Fibroblast of skin of abdomen (primary cell): Measurements from ENCODE around the gene RBBP4.
"Not testable (repeated sequence)": the region's sequence is repeated elsewhere in the genome, so short reads cannot be mapped to it uniquely, and the experiment has no call there.

Source experiments
- DNase-seq: peaks from one replicate; pipeline ENCODE4 v3.0.0-alpha.2; 2013

Gene RBBP4

DNA sequence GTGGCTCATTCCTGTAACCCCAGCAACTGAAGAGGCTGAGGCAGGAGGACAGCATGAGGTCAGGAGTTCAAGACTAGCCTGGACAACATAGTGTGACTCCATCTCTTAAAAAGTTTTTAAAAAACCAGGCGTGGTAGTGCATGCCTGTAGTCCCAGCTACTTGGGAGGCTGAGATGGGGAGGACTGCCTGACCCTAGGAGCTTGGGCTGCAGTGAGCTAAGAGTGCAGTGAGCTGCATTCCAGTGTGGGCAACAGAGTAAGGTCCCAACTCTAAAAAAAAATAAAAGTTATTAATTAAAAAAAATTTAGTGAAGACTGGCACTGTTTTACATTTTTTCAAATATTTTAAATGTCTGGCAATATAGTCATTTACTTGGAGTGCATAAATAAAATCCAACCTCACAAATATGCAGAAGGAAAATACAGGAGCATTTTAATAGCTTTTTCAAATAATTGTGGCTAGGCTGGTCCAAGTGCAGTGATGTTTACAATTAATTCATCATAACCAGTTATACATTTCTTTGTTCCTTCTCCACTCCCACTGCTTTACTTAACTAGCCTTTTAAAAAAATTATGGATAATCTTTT, 11.4 kb upstream of the RBBP4 start:
- DNase-seq, result peak; percentile 75

DNA sequence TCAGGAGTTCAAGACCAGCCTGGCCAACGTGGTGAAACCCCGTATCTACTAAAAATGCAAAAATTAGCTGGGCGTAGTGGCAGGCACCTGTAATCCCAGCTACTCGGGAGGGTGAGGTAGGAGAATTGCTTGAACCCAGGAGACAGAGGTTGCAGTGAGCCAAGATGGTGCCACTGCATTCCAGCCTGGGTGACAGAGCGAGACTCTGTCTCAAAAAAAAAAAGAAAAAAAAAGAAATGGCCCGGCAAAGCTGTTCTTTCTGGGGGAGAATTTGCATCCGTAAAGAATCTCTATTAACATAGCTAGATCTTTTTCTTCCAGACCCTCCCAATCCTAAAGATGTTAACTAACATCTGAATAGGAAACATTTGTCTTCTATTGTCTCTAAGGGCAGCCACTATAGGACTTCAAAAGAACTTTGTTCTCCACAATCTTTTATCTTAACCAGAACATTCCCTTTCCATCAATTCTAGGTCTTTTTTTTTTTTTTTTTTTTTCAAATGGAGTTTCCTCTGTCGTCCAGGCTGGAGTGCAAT, 8.6 kb upstream of the RBBP4 start:
- DNase-seq, result not testable (repeated sequence)

DNA sequence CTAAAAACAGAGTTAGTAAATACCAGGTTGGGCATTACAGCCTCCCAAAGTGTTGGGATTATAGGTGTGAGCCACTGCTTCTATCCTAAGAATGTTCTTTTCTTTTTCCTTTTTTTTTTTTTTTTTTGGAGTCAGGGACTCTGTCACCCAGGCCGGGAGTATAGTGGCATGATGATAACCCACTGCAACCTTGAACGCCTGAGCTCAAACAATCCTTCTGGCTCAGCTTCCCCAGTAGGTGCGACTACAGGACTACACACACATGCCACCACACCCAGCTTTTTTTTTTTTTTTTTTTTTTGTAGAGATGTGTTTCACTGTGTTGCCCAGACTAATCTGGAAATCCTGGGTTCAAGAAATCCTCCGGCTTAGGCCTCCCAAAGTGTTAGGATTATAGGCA, 6.6 kb upstream of the RBBP4 start:
- DNase-seq, result no peak

DNA sequence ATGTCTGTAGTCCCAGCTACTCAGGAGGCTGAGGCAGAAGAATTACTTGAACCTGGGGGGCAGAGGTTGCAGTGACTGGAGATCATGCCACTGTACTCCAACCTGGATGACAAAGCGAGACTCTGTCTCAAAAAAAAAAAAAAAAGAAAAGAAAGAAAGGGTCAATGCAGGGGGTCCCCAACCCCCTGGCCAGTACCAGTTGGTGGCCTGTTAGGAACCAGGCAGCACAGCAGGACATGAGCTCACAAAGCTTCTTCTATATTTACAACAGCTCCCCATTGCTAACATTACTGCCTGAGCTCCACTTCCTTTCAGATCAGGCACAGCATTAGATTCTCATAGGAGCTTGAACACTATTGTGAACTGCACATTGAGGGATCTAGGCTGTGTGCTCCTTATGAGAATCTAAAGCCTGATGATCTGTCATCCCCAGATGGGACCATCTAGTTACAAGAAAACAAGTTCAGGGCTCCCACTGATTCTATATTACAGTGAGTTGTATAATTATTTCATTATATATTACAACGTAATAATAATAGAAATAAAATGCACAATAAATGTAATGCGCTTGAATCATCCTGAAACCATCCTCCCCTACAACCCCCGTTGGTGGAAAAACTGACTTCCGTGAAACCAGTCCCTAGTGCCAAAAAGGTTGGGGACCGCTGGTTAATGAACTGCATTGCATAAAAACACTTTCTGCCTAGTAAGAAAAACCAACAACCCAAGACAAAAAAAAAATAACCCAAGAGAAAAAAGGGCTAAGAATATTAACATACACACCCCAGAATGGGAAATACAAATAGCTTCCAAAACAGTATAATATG, 3.5 kb upstream of the RBBP4 start:
- DNase-seq, result no peak

DNA sequence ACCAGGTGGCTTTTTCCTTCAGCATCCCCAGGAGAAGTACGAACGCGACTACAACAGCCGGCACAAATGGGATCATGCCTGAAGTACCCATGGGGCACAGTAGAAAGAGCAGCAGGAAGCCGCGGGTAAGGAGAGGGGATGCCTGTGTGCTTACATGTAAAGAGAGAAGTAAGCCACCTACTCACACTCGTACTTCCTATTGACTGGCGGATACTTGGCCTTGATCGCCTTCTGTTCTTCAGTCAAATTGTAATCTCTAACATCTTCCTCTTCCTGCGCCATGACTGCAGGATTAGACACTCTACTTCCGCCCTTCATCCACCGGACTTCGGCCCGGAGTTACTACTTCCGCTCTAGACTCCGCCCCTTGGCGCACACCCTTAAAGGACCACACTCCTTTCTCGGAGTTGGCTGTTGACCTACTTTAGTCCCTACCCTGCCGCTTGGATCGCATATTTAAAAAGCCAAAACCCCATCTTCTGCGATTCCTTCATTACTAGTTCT, 708 bp upstream of the RBBP4 start, which contains the start of gene ZBTB8OS:
ZBTB8OS (minus strand) TSS at position 303 of the 504 bp plus-strand sequence; CDS start at position 282, 21 bp downstream.
- peak; percentile 93 for DNase-seq

DNA sequence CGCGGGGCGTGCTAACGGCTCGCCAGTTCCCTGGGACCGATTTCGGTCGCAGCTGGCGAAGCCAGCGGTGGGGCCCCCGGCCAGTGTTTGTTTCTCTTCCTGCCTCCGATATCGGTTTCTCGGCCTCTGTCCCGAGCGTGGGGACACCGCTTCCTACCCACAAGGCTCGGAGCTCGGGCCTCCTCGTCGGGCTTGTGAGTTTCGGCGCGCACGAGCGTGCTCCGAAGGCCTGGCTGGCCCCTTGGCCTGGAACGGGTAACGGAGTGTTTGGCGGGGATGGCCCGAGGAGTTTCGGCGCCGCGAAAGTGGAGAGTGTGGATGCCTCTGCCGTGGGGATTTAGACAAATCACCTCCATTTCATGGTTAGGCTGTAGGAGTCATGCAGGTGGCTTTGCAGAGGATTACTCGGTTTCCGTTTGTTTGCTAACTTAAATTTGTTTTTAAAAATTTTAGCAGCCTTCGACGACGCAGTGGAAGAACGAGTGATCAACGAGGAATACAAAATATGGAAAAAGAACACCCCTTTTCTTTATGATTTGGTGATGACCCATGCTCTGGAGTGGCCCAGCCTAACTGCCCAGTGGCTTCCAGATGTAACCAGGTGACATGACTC, 559 bp downstream of the RBBP4 start:
- no peak for DNase-seq

DNA sequence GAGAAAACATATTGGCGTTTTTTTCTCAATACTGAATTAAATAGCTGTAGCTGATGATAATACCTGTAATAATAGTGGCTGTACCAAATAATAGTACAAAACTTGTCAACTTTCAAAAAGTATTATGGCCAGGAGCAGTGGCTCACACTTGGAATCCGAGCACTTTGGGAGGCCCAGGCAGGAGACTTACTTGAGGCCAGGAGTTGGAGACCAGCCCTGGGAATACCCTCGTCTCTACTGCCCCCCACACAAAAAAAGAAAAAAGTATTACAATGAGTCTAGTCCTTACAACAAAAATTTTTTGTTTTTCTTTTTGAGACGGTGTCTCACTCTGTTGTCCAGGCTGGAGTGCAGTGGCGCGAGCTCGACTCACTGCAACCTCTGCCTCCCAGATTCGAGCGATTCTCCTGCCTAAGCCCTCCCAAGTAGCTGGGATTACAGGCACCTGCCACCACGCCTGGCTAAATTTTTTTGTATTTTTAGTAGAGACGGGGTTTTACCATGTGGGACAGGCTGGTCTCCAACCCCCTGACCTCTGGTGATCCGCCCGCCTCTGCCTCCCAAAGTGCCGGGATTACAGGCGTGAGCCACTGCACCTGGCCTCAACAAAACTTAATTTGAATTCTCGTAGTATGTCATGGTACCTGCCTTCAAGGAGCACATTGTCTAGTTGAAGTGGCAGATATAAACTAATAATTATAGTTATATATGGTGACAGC, 1.4 kb downstream of the RBBP4 start:
- no peak for DNase-seq

DNA sequence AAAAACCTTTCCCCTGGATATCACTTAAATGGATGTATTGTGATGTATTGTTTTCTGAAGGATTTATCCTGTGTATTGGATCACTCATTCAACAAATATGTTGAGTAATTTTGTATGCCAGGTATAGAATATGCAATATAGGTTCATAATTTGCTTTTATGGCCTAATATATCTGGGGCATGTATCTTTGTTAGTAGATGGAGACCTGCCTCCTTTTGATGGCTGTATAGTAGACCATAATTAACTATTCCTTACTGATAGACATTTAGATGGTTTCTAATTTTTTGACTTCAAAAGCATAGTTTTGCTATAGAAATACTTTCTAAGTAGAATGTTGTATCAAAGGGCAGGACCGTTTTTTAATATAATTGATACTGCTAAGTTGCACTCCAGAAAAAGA, 8.6 kb downstream of the RBBP4 start:
- DNase-seq, result no peak

DNA sequence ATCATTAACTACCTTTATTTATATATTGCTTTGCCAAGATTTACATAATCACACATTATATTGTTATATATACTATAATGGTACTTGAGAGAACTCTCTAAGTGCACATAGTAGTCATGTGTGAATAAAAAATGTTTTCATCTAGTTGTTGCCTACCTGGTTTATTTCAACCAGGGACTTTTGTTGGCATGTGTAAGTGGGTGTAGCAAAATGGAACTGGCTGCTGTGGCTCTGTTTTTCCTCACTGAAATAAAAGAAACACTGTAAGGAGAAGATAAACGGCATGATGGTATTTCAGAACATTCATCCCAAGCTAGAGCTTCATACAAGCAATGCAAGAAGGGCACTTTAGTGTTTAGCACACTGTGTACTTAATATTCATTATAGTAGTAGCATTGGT, 14.9 kb downstream of the RBBP4 start:
- no peak for DNase-seq

DNA sequence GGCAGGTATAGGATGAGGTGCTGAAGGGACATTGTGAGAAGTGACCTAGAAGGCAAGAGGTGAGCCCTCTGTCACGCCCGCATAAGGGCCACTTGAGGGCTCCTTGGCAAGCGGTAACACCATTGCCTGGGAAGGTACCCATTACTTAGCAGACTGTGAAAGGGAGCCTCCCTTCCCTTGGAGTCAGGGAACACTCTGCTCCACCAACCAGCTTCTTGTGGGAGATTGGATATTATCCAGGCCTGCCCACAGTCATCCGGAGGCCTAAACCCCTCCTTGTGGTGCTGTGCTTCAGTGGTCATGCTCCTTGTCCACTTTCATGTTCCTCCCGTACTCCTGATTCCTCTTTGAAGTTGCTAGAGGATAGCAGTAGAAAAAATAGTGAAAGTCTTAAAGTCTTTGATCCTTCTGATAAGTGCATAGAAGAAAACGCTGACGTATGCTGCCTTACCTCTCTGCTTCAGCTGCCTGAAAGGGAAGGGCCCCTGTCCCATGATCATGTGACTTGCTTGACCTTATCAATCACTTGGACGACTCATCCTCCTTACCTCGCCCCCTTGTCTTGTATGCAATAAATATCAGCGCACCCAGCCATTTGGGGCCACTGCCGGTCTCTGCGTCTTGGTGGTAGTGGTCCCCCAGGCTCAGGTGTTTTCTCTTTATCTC, 16.0 kb downstream of the RBBP4 start:
- DNase-seq, result no peak

DNA sequence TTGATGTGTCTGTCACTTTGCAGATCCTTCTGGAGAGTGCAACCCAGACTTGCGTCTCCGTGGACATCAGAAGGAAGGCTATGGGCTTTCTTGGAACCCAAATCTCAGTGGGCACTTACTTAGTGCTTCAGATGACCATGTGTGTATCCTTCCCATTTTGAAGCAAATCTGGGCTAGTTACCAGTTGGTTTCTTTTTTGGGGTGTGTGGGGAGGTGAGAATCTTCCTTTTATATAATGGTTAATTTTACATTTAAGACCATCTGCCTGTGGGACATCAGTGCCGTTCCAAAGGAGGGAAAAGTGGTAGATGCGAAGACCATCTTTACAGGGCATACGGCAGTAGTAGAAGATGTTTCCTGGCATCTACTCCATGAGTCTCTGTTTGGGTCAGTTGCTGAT, 17.7 kb downstream of the RBBP4 start:
- DNase-seq, result not testable (repeated sequence)

DNA sequence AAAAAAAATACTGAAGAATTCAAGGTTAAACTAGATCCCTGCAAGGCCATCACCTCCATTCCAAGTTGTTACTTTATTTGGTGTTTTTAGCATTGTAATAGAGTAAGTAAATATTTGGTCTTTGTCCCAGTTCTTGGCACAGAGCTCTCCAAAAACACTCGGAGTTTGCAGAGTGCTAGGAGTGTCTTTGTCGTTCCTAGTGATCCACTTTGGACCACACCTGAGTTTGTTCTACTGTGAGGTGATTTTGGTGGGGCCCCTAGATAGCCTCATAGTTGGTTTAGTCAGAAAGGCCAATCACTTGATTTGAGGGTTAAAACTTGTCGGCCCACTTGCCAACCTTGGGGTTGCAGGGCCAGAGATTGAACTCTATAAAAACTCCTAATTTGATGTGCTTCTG, 25.9 kb downstream of the RBBP4 start:
- no peak for DNase-seq

DNA sequence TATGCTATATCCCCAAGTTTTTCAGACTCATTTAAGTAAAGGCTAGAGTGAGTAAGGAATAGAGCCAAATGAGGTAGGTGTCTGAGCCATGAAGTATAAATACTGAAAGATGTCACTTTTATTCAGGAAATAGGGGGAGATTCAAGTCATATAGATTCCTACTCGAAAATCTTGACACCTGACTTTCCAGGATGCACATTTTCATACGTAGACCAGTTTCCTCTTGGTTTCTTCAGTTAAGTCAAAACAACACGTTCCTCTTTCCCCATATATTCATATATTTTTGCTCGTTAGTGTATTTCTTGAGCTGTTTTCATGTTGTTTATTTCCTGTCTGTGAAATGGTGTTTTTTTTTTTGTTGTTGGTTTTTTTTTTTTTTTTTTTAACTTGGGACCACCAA, 29.0 kb downstream of the RBBP4 start:
- DNase-seq, result not testable (repeated sequence)

DNA sequence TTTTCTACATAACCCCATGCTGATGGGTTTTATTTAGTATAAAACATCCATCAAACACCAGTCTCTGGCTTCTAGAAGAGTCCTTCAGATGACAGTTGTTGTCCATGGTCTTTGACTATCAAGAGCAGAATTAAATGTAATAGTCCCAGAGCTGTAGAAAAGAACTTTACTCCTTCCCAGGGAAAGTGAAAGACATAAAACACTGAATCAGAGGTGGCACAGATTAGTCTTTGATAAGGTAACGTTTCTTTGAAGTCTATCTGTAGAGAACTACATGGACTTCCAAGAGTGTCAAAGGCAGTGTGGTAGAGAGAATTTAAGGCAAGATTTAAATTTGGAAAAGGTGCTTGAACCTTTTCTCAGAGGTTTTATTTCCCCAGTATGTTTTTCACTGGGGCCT, 29.6 kb downstream of the RBBP4 start:
- no peak for DNase-seq

DNA sequence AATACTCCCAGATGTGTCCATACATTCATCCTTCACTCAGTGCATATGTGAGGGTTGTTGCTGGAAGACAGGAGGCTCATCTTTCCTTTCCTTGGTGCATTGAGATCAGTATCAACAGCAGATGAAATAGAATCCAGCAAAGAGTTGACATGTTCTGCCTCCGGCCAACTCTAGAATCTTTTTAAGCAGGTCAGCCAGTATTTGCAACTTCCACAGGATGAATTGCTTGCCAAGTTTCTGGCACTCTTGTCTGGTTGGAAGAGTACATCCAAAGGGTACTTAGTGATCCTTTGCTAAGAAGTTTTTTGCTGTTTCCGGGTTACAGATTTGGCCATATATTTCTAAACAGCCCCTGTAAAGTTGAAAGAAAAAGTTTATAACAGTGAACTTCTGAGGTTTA, 30.5 kb downstream of the RBBP4 start:
- DNase-seq, result no peak

DNA sequence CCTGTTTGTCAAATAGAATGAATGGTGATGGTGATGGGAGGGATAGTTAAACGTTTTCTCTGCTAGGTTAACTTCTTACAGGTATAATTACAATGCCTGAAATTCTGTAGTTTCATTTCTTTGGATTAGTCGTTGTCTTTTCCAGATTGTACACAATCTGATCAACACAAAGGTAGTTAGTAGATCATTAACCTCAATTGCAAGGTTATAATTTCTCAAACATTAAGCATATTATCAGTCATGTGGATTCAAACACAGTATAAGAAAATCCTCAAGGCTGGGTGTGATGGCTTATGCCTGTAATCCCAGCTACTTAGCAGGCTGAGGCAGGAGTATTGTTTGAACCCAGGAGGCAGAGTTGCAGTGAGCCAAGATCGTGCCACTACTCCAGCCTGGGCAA, 31.0 kb downstream of the RBBP4 start:
- no peak for DNase-seq

DNA sequence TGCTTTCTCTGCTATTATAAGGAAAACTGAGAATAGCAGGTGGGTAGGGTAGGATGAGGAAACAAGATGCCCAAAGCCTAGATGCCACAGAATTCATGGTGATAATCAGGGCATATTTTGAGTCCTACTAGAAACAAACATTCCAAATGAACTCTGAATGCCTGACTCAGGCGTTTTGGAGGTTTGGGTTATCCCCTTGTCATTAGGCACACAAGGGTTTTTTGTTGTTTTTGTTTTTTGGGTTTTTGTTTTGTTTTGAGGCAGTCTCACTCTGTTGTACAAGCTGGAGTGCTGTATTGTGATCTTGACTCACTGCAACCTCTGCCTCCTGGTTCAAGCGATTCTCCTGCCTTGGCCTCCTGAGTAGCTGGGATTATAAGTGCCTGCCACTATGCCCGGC, 32.4 kb downstream of the RBBP4 start:
- no peak for DNase-seq

DNA sequence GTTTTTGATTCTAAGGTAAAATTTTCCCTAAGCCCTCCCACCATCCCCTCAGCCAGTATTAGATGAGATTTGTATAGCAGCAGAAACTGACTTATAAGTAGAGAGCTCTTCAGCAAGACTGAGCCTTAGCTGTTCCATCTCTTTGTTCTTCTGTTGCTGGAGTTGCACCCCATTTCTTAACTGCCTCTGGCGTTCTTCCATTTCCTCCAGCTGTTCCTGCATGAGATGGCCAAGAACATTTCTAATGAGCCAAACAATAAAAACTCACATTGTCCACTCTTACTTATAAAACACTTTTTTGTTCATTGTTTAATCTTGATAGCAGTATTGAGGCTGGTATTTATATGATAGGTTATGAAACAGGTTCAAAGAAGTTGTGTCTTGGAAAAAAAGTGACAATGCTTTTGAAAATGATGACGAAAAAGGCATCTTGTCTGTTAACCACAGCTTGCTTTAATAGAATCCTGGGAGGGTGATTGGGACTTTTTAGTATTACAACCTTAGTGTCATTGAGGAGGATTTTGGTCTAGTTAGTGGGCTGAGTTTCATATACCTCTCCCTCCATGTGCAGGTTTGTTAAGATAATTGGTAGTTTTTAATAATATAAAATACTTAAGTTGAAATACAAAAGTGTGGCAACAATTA, 33.3 kb downstream of the RBBP4 start:
- peak; percentile 57 for DNase-seq

DNA sequence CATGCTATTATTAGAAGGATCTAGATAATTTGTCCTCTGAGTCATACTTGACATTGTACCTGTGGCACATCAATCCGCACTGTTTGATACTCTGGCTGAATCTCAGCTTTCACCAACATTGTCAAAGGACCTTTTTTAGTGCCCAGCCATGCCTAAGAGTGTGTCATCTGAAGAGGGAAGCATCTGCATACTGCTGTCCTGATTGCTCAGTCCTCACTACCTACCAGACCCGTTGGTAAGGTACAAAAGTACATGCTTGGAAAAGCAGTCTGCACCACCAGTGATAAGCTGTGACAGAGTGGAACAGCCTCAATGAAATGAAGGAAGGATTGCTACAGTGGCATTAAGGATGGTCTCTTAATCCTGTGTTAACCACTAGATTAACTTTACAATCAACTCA, 34.5 kb downstream of the RBBP4 start:
- DNase-seq, result no peak

DNA sequence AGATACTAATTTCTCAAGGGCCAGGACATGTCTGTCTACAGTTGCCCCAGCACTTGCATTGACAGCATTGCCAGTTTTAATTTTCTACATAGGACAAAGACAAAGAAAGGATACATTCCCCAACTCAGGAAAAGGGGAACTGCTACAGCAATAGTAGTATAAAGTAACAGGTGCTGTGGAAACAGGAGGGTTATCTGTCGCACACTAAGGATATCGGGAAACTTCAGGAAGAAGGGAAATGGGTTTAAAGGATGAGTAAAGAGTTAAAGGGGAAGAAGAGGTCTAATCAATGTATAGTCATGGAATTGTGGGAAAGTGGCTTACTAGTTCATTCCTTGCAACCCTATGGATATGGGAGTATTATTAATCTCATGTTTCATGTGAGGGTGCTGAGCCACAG, 35.4 kb downstream of the RBBP4 start:
- DNase-seq, result no peak

DNA sequence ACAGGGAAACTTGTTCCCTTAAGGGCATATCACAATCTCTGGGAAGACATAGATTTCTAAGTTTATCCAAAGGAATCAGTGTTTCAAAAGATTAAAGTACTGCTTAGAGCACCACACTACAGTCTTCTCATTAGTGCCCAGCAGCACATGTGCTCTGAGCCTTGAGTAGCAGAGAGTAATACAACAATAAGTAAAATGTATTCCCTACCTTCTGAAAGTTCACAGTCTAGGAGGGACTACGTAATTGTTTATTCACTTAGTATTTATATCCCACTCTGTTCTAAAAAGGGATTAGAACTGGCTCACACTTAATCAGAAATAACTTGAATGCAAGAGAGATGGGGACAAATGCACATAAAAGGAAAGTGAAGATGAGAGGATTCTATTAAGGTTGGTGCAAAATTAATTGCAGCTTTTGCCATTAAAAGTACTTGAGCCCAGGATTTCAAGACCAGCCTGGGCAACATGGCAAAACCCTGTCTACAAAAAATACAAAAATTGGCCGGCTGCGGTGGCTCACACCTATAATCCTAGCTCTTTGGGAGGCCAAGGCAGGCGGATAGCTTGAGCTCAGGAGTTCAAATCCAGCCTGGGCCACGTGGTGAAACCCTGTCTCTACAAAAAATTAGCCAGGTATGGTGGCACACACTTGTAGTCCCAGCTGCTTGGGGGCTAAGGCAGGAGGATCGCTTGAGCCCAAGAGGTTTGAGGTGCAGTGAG, 42.6 kb downstream of the RBBP4 start:
- no peak for DNase-seq
